Stimulated activated CD4-positive, alpha-beta T cell treated with anti-CD3 and anti-CD28 coated beads, Interleukin-15, amount 100 ng/mL, for 1 hour (primary cell): ENCODE results near the gene ADARB2.

Experiments used
- DNase-seq, 2 donors: peaks; one replicate each; pipeline ENCODE4 v3.0.0-alpha.2; 2020; ENCODE audit warnings: low read depth in 1 of 2, low spot score in 1 of 2

ADARB2 gene

GRCh38 chr10:1377740-1378397, 359.5 kb downstream of the ADARB2 start:
- no peak for DNase-seq

- no peak for DNase-seq
These were observed 360.1 kb downstream of the ADARB2 start for GRCh38 chr10:1377231-1377630.

- no peak for DNase-seq
These were observed 360.9 kb downstream of the ADARB2 start for GRCh38 chr10:1376384-1376945.

- no peak for DNase-seq
These were observed 361.8 kb downstream of the ADARB2 start for GRCh38 chr10:1375346-1376170.

GRCh38 chr10:1374511-1375345, 362.6 kb downstream of the ADARB2 start:
- DNase-seq, result no peak

GRCh38 chr10:1373287-1373686, 364.0 kb downstream of the ADARB2 start:
- no peak for DNase-seq

GRCh38 chr10:1372212-1372611, 365.1 kb downstream of the ADARB2 start:
- DNase-seq, result no peak

GRCh38 chr10:1370298-1370697, 367.0 kb downstream of the ADARB2 start:
- DNase-seq, result no peak

GRCh38 chr10:1369665-1370064, 367.7 kb downstream of the ADARB2 start:
- no peak for DNase-seq

GRCh38 chr10:1369197-1369596, 368.1 kb downstream of the ADARB2 start:
- DNase-seq, result no peak

- DNase-seq, result peak in 1 of 2 donors; percentile 23
These were observed 368.5 kb downstream of the ADARB2 start for GRCh38 chr10:1368842-1369171.

- DNase-seq, result no peak
These were observed 369.1 kb downstream of the ADARB2 start for GRCh38 chr10:1367938-1368841.

- DNase-seq, result no peak
These were observed 370.4 kb downstream of the ADARB2 start for GRCh38 chr10:1366811-1367425.

GRCh38 chr10:1366322-1366691, 371.0 kb downstream of the ADARB2 start:
- DNase-seq, result no peak

GRCh38 chr10:1365540-1366321, 371.6 kb downstream of the ADARB2 start:
- no peak for DNase-seq

- no peak for DNase-seq
These were observed 373.0 kb downstream of the ADARB2 start for GRCh38 chr10:1364151-1364910.

- no peak for DNase-seq
These were observed 373.7 kb downstream of the ADARB2 start for GRCh38 chr10:1363446-1364121.
